B cell (primary cell): Measurements from ENCODE around the gene MOB1B.

Experiments used
- EZH2 ChIP-seq: IDR thresholded peaks from 2 replicates; pipeline ENCODE4 v1.6.1; 2012; ENCODE audit warnings: borderline replicate concordance, low read depth, mild to moderate bottlenecking, moderate library complexity, low read length; ENCODE audit not compliant: insufficient read depth, poor library complexity, severe bottlenecking
- TF ChIP-seq, protein P1 (sequence below): fragments of 200-600 bp; IDR thresholded peaks from one replicate; pipeline ENCODE4 v1.8.0; 2022; ENCODE audit warnings: antibody characterized with exemption, mild to moderate bottlenecking

DNA sequence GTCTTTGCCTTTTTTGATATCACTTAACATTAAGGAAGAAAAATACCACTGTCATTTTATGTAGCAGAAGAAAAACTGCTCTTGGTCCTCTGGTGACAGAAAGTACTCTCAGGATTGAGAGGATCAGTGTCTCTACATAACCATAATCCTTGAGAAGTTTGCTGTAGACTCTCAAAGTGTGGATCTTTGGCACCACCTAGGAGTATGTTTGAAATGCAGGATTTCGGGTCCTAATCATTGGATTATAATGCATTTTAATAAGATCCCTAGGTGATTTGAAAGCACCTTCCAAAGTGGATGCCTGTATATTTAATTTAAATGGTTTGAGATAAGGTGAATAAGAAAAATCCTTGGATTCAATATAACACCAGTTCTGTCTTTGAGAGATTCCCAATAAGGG lies 23.2 kb downstream of the MOB1B start:
- TF ChIP-seq, protein P1, sequence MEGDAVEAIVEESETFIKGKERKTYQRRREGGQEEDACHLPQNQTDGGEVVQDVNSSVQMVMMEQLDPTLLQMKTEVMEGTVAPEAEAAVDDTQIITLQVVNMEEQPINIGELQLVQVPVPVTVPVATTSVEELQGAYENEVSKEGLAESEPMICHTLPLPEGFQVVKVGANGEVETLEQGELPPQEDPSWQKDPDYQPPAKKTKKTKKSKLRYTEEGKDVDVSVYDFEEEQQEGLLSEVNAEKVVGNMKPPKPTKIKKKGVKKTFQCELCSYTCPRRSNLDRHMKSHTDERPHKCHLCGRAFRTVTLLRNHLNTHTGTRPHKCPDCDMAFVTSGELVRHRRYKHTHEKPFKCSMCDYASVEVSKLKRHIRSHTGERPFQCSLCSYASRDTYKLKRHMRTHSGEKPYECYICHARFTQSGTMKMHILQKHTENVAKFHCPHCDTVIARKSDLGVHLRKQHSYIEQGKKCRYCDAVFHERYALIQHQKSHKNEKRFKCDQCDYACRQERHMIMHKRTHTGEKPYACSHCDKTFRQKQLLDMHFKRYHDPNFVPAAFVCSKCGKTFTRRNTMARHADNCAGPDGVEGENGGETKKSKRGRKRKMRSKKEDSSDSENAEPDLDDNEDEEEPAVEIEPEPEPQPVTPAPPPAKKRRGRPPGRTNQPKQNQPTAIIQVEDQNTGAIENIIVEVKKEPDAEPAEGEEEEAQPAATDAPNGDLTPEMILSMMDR: no peak
- no peak for TF ChIP-seq EZH2
